Sigmoid colon (tissue), 7 donors: ENCODE measurements around the gene ATP2B2. TPM values are rescaled to one million over a fixed set of nuclear protein-coding genes. Genes with fewer than 3 reads are reported as not detected.

ENCODE experiments used
- DNase-seq: peaks from one replicate; pipeline ENCODE4 v3.0.0-alpha.2; 2019
- H3K27ac ChIP-seq, 4 donors: fragments of 200-600 bp; sonication (generic); one replicate each; pipeline ENCODE4 v1.5.1; 2016 to 2019; ENCODE audit warnings: mild to moderate bottlenecking in 1 of 4
- H3K27me3 ChIP-seq, 3 donors: fragments of 200-600 bp; sonication (generic); one replicate each; pipeline ENCODE4 v1.5.1; 2019; ENCODE audit warnings: mild to moderate bottlenecking in 1 of 3
- H3K36me3 ChIP-seq, 4 donors: fragments of 200-600 bp; sonication (generic); one replicate each; pipeline ENCODE4 v1.5.1; 2016 to 2019
- H3K4me1 ChIP-seq, 4 donors: fragments of 200-600 bp; sonication (generic); one replicate each; pipeline ENCODE4 v1.5.1; 2017 to 2019
- H3K4me3 ChIP-seq, 4 donors: fragments of 200-600 bp; sonication (generic); one replicate each; pipeline ENCODE4 v1.5.1; 2017 to 2019; ENCODE audit warnings: mild to moderate bottlenecking in 2 of 4, moderate library complexity in 1 of 4
- H3K9me3 ChIP-seq, 4 donors: fragments of 200-600 bp in 3 of 4; sonication (generic) in 3 of 4; one replicate each; pipeline versions ENCODE4 v1.5.1 to v1.6.1; 2013 to 2019
- EP300 ChIP-seq, 4 donors: sonication (generic); formaldehyde crosslinking; IDR thresholded peaks; one replicate each; pipeline ENCODE4 v1.6.1; 2017; ENCODE audit warnings: antibody characterized with exemption in 4 of 4
- POLR2A ChIP-seq, 2 donors: fragments of 450-650 bp; IDR thresholded peaks; one replicate each; pipeline ENCODE4 v1.6.1; 2016; ENCODE audit warnings: antibody characterized with exemption in 2 of 2, mild to moderate bottlenecking in 2 of 2, moderate library complexity in 2 of 2
- POLR2AphosphoS5 ChIP-seq, 4 donors: sonication (generic); formaldehyde crosslinking; IDR thresholded peaks; one replicate each; pipeline ENCODE4 v1.6.1; 2017; ENCODE audit warnings: antibody characterized with exemption in 4 of 4
- WGBS, 2 donors: extraction: QIAGEN DNeasy Blood & Tissue Kit; methylation state at CpG; one replicate each; pipeline ENCODE4 v1.1.7; 2013; 5-methylcytosine and 5-hydroxymethylcytosine counted together
- intact Hi-C: fragments of 100-400 bp; cut with DNase I; formaldehyde crosslinking; loops from one replicate; pipeline ENCODE4 v1.15.1; 2023
- polyA plus RNA-seq, 3 donors: library from polyadenylated mRNA; stranded (reverse); fragments of 200-250 nt; gene quantifications; one replicate each; pipeline ENCODE4 v1.2.3, GENCODE V29; 2013
- total RNA-seq, 4 donors: library from RNA; depleted of rRNA; stranded (reverse); fragments of >200 nt; gene quantifications; one replicate each; pipeline ENCODE4 v1.1.0, GENCODE V29; 2016
- TF ChIP-seq, protein P1 (sequence below), 4 experiments: fragments of 450-650 bp in 3 of 4; fragments of 200-600 bp in 1 of 4; IDR thresholded peaks; one replicate each; pipeline ENCODE4 v1.5.1; 2016 to 2019; ENCODE audit warnings: antibody characterized with exemption in 4 of 4, mild to moderate bottlenecking in 3 of 4, moderate library complexity in 2 of 4
- donor health status: healthy with polysubstance abuse.
- donor health status: Bipolar disorder and iron deficiency.
- donor health status: healthy.

Gene ATP2B2
- total and polyA plus RNA-seq, 7 donors, result under 0.01 to 0.83 (median 0.23) TPM; not detected in 3

DNA sequence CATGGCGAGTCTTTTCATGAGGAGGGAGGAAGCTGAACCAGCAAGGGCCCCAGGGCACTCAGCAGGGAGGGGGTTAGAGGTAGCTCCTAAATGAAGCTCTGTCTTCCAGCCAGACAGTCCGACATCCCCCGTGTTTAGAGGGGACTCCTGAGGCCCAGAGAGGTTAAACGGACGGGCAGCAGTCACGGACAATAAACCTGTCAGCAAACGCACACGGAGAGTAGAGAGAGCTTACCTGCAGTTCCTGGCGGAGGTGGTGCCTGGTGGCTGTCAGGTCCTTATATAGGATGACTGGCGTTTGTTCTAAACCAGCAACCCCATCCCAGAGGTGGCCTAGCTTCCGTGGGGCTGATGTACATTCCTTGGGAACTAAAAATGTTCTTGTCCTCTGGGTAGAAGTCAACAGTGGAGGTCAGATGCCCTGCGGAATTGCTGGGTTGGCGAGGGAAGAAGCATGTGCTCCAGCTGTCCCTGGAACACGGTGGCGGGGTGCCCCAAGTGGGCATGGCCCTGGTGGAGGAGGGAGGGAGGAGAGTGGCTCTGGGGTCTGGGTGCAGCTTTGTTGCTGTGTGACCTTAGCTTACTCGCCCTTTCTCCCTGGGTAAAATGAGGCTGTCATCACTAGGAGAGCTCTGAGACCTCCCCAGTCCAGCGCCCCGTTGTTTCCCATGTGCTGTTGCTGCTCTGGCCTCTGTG is 214.8 kb downstream of the ATP2B2 start:
- 85 to 91% methylated on average over 18 of the region's 18 CpGs for WGBS, 2 donors
- Histone ChIP-seq H3K36me3 (peaks cover 0 to 18% (median 11%) of the 10 kb centered on the region in 4 donors), H3K4me1 (no peaks in the 10 kb centered on the region), H3K27ac (no peak overlapping the region), H3K9me3 (no peaks in the 10 kb centered on the region), H3K4me3 (no peak overlapping the region), H3K27me3 (no peaks in the 10 kb centered on the region)
- no peak for TF ChIP-seq POLR2AphosphoS5 (IDR thresholded peaks at IDR 0.05)
- TF ChIP-seq, protein P1, sequence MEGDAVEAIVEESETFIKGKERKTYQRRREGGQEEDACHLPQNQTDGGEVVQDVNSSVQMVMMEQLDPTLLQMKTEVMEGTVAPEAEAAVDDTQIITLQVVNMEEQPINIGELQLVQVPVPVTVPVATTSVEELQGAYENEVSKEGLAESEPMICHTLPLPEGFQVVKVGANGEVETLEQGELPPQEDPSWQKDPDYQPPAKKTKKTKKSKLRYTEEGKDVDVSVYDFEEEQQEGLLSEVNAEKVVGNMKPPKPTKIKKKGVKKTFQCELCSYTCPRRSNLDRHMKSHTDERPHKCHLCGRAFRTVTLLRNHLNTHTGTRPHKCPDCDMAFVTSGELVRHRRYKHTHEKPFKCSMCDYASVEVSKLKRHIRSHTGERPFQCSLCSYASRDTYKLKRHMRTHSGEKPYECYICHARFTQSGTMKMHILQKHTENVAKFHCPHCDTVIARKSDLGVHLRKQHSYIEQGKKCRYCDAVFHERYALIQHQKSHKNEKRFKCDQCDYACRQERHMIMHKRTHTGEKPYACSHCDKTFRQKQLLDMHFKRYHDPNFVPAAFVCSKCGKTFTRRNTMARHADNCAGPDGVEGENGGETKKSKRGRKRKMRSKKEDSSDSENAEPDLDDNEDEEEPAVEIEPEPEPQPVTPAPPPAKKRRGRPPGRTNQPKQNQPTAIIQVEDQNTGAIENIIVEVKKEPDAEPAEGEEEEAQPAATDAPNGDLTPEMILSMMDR (IDR thresholded peaks at IDR 0.05), result no peak
- no peak for TF ChIP-seq POLR2A (IDR thresholded peaks at IDR 0.05)
- no peak for TF ChIP-seq EP300 (IDR thresholded peaks at IDR 0.05)
- no peak for DNase-seq
- intact Hi-C loops, result no loop called here

DNA sequence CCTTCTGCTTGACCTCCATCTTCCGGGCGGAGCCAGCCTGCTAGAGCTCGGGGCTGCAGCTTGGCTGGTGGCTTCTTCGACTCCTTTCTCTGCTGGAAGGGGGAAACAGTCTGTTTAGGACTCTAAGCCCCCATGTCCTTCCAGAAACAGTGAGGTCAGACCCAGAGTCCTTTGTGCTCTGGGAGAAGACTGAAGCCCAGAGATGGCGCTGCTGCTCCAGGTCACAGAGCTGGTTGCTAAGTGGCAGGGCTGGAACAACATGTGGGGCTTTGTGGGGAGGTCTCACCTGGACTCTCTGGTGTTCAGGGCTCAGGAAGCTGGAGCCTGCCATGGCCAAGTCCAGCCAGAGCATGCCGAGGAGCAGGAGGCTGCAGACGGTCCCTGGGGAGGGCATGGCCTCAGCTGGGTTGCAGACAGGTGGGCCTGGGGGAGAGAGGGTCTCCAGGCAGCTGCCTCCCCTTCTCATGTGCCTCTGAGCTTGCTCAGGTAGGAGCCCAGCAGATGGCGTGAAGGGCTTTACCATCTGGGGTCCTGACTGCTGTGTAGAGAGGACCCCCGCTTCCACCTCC is 215.5 kb downstream of the ATP2B2 start:
- intact Hi-C loops, result no loop called here
- TF ChIP-seq EP300 (IDR thresholded peaks at IDR 0.05) (no peak), POLR2AphosphoS5 (IDR thresholded peaks at IDR 0.05) (no peak), POLR2A (IDR thresholded peaks at IDR 0.05) (no peak)
- TF ChIP-seq, protein P1 (IDR thresholded peaks at IDR 0.05), result no peak
- H3K36me3 ChIP-seq, result peaks cover 0 to 22% (median 13%) of the 10 kb centered on the region in 4 donors
- no peak for DNase-seq
- H3K27ac ChIP-seq, result no peak overlapping the region
- no peaks in the 10 kb centered on the region for H3K4me1 ChIP-seq
- WGBS, 2 donors, result 92% methylated on average over 9 of the region's 9 CpGs
- H3K4me3 ChIP-seq, result no peak overlapping the region
- no peaks in the 10 kb centered on the region for H3K9me3 ChIP-seq
- no peaks in the 10 kb centered on the region for H3K27me3 ChIP-seq

DNA sequence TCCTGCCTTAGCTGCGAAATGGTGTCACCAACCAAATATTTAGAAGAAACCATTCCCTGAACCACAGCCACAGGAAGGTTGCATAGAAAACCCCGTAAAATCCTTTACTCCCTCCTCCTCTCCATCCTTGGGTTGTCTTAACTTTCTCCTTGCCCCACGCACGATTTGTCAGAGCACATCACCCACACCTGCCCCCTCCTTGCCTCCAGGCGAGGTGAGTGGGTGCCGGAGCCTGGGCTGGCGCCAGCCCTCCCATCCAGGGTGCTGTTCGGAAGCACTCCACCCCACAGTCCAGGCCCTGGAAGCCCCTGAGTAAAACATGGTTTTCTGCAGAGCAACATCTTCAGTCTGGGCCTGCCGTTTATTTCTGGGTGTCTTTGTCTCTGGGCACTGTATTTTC is 216.3 kb downstream of the ATP2B2 start:
- intact Hi-C loops, result no loop called here
- Histone ChIP-seq H3K36me3 (peaks cover 0 to 22% (median 11%) of the 10 kb centered on the region in 4 donors), H3K27ac (no peak overlapping the region), H3K27me3 (no peaks in the 10 kb centered on the region), H3K9me3 (no peaks in the 10 kb centered on the region), H3K4me3 (no peak overlapping the region), H3K4me1 (no peaks in the 10 kb centered on the region)
- TF ChIP-seq, protein P1 (IDR thresholded peaks at IDR 0.05), result no peak
- no peak for TF ChIP-seq POLR2AphosphoS5 (IDR thresholded peaks at IDR 0.05)
- no peak for TF ChIP-seq EP300 (IDR thresholded peaks at IDR 0.05)
- no peak for TF ChIP-seq POLR2A (IDR thresholded peaks at IDR 0.05)
- no peak for DNase-seq
- WGBS, 2 donors, result 90 to 96% methylated on average over 9 of the region's 9 CpGs

DNA sequence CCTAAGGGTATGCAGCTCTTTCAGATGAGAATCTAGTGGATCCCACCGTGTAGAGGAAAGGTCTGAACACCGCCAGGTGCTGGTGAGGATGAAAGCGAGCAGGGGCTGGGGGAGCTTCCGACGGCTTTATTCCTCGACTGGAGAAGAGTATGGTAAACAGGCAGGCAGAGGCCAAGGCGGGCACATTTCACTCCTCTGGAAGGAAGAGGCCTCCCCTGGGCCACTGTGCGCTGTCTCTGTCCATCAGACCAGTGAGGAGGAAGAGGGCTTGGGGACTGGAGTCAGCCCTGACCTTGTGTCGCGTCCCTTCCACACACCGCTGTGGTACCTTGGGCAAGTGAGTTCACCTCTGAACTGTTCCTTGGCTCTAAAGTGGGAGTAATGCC is 216.8 kb downstream of the ATP2B2 start:
- TF ChIP-seq POLR2A (IDR thresholded peaks at IDR 0.05), result no peak
- TF ChIP-seq, protein P1 (IDR thresholded peaks at IDR 0.05), result no peak
- TF ChIP-seq EP300 (IDR thresholded peaks at IDR 0.05), result no peak
- TF ChIP-seq POLR2AphosphoS5 (IDR thresholded peaks at IDR 0.05), result no peak
- Histone ChIP-seq H3K4me3 (no peak overlapping the region), H3K36me3 (peaks cover 0 to 22% (median 11%) of the 10 kb centered on the region in 4 donors), H3K27ac (no peak overlapping the region), H3K27me3 (no peaks in the 10 kb centered on the region), H3K4me1 (peaks cover 0 to 2% (median 0%) of the 10 kb centered on the region in 4 donors), H3K9me3 (no peaks in the 10 kb centered on the region)
- intact Hi-C loops, result no loop called here
- WGBS, 2 donors, result 88 to 96% methylated on average over 11 of the region's 11 CpGs
- DNase-seq, result no peak
